Inferior parietal cortex (tissue), 1 donor: ENCODE data around the gene CC2D1A.

ENCODE experiments used
- DNase-seq: peaks from one replicate; pipeline ENCODE4 v3.0.0-alpha.2; 2016; ENCODE audit errors: extremely low spot score

CC2D1A gene

DNA sequence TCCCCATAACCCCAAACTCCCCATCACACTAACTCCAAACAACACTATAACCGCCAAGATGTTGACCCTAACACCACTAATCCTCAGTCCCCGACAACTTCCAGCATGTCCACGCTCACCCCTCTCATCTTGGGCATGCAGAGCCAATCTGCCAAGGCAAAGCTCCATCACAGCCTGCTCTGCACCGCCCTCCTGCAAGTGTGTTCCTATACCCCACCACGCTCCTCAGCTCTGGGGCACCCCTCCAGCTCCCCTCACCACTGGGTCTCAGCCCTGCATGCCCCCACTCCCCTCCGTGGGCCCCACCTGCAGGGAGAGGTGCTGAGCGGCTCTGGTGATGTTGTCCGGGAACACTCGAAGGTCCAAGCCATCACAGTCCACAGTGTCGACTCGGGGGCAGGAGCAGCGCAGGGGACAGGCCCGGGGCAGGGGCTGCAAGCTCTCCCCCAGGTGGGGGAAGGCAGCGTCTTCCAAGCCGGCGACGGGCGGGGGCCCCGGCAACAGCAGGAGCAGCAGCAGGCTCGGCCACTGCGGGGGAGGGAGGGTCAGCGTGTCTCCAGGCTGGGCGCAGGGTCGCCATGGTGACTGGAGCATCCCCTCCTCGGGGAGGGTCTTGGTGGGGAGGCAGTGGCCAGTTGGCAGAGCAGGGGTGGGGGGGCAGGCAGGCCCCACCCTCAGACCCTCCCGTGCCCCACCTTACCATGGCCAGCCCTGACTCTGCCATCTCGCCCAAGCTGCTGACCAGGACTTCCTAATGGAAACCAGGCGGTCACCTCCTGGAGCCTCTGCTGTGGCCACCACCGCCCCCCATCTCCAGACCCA lies 31.7 kb downstream of the CC2D1A start:
- no peak for DNase-seq

DNA sequence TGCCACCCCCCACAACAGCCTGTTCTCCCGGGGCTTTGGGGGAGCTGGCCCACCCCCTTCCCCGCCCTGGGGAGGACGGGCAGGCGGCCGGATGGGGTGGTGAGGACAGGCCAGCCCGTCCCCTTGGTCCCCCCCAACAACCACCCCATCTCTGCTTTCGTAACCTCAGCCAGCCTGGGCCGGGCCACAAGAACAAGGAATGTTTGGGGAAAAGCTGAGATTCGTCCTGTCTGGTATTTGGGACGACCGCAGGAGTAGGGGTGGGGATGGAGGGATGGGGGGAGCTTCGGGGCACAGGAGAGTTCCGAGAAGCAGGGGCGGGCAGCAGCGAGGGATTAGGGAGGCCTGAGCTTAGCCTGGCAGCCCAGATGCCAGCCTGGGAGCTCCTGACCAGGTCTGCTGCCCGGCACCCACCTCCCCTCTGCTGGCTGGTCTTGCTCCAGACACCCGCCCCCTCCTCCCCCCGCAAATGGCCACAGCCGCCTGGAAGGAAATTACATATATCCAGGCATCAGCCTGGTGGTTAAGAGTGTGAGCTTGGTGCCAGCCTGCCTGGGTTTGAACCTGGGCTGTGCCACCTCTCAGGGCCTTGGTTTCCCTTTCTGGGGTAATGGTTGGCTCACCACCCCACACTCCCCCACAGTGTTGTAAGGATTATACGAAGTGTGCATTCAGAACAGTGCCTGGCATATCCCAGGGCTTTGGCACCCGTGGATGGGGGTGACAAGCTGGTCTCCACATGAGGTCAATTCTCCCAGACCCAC lies 32.5 kb downstream of the CC2D1A start, which contains the start of gene PODNL1:
TSS of gene PODNL1 (minus strand) at position 117 of the 764 bp plus-strand sequence. CDS start 236 bp downstream, outside the sequence.
- DNase-seq: no peak

DNA sequence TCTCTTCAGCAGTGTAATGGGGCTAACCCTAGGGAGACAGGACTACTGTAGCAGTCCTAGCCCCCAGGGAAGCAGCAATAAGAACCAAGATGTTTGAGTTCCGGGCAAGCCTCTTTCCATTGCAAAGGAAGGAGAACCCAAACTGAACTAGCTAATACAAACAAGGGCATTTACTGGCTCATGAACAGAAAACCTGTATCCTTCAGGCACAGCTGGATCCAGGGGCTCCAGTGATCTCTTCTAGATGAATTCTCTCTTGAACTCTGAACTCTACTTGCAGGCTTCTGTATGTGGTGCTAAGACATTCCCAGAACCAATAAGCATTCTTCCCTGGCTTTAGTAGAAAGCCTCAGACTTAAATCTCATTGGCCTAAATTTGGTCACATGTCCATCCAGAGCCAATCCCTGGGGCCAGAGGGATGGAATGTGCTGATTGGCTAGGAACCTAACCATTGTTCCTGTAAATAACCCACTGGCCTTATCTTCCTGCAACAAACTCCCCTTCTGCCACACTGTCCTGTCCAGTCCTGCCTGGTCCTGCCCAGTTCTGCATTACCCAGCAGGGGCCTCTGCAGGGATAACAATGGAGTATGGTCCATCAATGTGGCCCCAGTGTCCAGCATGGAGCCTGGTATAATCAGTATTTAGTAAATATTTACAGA lies 36.2 kb downstream of the CC2D1A start:
- DNase-seq: no peak

DNA sequence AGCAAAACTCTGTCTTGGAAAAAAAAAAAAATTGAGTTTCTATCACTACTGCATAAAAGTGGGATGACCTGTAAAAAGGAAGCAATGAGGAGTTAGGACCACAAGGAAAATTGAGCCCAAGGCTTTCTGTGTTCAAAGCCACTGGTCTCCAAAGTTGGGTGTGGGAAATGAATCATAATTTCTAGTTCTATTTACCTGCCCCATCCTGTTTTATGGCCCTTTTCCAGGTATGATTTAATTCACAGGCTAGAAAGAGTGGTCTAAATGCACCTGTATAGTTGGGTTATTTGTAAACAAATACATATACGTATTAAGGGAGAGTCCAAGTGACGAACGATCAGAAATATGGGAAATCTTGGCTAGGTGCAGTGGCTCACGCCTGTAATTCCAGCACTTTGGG lies 40.4 kb downstream of the CC2D1A start:
- no peak for DNase-seq

DNA sequence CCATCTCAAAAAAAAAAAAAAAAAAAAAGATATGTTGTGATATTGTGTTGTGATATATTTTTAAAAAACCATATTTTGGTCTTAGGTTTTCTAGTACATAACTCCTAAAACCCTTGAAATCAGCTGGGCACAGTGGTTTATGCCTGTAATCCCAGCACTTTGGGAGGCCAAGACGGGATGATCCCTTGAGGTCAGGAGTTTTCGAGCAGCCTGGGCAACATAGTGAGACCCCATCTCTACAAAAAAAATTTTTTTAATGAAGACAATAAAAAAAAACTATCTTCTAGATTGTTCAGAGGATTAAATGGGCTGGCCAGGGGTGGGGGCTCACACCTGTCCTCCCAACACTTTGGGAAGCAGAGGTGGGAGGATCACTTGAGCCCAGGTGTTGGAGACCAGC lies 45.0 kb downstream of the CC2D1A start:
- no peak for DNase-seq

DNA sequence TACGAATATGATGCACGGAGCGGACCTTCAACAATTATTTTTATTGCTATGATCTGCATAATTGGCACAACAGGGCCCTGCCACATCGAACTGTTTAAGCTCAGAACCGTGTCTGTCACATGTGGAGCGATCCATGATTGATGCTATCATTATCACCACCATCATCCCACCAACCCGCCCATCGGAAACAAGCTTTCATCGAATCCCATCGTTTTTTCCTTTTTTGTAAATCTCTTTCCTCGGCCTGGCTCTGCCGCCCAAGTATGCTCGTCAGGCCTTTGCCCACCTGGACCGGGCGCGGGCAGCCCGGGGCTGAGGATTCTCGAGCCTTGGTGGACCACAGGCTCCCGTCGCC lies 45.8 kb downstream of the CC2D1A start:
- no peak for DNase-seq

DNA sequence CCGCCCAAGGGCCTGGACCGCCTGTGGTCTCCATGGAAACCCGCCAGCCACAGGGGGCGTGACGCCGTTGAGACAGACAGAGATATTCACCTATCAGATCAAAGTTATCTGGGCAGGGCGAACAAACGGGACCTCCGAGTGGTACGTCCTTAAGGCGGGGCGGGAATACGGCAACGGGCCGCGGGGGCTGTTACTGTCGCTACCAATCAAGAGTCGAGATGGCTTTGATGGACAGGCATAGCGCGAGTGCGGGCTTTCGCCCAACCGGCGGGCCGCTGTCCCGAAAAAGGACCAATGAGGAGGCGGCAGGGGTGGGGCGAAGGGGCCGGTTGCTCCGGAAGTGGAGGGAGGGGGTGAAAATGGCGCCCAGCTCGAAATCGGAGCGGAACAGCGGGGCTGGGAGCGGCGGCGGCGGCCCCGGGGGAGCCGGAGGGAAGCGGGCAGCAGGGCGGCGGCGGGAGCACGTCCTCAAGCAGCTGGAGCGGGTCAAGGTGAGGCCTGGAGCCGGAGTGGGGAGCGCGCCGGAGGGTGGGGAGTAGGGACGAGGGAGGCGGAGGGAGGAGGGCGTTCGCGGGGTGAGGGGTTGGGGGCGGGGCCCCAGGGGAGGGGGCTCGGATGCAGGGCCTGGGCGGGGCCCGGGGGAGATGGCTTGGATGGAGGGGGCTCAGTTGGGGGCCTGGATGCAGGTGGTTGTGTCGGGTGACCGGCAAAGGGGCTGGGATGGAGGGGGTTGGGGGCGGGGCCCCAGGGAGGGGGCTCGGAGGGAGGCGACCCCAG lies 46.3 kb downstream of the CC2D1A start, which contains the start of gene DCAF15:
TSS of gene DCAF15 (plus strand) at position 356 of the 777 bp plus-strand sequence. CDS start at position 360, 4 bp downstream.
- peak; percentile 99 for DNase-seq

DNA sequence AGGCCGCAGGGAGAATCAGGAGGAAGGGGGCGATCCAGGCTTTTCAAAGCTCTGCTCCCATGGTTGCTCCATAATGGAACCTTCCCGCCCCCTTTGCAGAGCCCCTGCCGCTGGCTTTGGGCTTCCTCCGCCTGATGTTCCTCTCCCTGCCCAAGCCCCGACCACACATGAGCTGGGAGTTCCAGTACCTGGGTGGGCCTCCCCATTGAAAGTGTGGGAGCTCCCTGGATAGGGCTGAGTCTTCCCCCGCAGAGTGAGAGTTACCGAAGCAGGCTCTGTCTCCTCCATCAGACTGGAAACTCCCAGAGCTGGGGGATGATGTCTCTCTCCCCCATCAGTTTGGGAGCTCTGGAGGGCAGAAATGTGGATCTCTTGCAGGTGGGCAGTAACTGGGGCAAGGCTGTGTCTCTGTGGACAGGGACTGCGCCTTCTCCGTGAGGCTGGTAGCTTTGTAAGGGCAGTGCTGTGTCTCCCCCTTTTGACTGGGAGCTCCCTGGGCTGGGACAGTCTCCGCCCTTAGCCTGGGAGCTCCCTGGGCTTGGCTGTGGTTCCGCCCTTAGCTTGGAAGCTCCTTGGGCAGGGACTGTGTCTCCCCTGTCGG lies 47.0 kb downstream of the CC2D1A start:
- DNase-seq: no peak

DNA sequence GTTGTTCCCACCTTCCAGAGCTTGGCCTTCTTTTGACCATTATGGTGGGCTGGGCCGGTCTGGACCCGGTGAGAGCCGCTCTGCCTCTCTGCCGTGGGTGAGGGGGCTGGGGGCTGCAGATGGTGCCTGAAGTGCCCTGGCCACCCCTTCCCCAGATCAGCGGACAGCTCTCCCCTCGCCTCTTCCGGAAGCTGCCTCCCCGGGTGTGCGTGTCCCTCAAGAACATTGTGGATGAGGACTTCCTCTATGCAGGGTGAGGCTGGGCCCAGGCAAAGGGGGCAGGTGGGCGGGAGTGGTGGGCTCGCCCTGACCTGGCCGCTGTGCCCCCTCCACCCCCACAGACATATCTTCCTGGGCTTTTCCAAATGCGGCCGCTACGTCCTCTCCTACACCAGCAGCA lies 48.2 kb downstream of the CC2D1A start:
- no peak for DNase-seq

DNA sequence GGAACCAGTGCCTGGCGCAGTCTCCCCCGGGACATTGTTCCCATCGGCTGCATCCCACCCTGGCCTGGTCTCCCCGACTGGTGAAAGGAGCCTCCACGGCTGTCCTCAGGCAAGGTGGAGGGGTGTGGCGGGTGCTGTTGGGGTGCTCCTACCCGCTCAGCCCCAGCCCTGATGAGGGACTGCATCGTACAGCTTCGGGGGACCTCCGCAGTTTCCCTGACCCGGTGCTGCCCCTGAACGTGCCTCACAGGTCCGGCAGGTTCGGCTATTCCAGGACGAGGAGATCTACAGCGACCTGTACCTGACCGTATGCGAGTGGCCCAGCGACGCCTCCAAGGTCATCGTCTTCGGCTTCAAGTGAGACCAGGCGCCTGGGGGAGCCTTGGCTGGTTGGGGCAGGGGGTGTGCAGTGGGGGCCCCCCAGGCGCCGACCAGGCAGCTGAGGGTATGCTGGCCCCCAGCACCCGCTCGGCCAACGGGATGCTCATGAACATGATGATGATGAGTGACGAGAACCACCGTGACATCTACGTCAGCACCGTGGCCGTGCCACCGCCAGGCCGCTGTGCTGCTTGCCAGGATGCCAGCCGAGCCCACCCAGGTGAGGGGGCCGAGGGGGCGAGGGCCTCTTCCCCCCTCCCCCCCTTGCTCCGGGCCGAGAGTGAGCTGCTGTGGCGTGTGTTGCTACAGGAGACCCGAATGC lies 49.8 kb downstream of the CC2D1A start:
- DNase-seq: no peak

DNA sequence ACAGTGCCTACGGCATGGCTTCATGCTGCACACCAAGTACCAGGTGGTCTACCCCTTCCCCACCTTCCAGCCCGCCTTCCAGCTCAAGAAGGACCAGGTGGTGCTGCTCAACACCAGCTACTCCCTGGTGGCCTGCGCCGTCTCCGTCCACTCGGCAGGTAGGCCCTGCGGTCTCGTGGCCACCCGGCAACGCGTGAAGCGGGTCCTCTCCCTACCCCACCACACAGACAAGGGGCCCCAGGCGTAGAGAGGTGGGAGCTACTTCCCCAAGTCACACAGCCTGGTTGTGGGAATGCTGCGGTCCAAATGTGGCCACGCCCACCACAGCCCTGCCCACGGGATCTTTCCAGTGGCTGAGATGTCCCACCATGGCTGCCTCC lies 50.4 kb downstream of the CC2D1A start:
- no peak for DNase-seq

DNA sequence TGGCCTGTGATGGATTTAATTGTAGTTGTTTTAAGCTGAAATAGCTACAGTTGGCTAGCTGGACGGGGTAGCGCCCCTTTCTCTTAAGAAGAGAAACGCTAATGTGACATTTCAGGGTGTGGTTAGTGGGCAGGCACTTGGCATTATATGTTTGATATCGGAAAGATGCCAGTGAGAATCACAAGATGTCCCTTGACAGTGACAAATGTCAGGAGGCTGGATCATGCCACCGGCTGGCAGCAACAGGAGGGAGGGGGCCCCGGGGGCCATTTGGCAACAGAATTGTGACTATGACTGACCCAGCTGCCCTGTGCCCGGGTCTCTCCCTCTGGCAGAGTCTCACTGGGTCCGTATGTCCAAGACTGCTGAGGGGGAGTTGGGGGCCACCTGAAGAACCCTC lies 51.0 kb downstream of the CC2D1A start:
- DNase-seq: no peak

DNA sequence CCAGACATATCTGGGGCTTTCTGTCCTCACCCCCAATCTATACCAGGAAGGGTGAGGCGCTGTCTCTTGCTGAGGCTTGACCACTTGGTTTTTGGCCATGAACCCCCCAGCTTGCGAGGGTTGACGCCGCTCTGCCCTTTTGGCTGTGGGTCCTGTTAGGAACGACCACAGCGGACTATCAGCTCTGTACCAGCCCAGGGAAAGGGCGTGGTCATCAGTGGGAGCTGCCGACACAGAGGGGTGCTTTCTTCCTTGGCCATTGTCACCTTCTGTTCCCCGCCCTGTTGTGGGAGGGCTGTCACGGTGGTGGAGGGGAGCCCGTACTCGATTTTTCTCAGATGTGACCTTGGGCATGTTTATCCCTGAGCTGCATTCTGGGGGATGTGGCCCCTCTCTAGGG lies 52.0 kb downstream of the CC2D1A start:
- DNase-seq: no peak

DNA sequence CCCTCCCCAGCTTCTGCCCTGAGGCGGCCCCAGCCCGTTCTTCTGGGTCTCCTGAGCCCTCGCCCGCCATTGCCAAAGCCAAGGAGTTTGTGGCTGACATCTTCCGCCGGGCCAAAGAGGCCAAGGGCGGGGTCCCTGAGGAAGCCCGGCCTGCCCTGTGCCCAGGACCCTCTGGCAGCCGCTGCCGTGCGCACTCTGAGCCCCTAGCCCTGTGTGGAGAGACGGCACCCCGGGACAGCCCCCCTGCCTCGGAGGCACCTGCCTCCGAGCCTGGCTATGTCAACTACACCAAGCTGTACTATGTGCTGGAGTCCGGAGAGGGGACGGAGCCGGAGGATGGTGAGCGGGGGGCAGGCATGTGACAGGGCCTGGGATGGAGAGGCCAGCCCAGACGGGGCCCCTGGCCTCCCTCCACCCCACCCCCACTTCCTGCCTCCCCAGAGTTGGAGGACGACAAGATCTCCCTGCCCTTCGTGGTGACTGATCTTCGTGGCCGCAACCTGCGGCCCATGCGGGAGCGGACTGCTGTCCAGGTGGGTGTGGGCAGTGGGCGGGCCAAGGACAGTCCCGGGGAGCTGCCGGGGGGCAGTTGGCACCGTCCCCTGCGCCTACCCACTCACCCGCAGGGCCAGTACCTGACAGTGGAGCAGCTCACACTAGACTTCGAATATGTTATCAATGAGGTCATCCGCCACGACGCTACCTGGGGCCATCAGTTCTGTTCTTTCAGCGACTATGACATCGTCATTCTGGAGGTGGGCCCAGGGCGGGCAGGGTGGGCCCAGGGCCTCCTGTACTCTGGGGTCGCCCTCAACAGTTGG lies 53.4 kb downstream of the CC2D1A start:
- DNase-seq: no peak

DNA sequence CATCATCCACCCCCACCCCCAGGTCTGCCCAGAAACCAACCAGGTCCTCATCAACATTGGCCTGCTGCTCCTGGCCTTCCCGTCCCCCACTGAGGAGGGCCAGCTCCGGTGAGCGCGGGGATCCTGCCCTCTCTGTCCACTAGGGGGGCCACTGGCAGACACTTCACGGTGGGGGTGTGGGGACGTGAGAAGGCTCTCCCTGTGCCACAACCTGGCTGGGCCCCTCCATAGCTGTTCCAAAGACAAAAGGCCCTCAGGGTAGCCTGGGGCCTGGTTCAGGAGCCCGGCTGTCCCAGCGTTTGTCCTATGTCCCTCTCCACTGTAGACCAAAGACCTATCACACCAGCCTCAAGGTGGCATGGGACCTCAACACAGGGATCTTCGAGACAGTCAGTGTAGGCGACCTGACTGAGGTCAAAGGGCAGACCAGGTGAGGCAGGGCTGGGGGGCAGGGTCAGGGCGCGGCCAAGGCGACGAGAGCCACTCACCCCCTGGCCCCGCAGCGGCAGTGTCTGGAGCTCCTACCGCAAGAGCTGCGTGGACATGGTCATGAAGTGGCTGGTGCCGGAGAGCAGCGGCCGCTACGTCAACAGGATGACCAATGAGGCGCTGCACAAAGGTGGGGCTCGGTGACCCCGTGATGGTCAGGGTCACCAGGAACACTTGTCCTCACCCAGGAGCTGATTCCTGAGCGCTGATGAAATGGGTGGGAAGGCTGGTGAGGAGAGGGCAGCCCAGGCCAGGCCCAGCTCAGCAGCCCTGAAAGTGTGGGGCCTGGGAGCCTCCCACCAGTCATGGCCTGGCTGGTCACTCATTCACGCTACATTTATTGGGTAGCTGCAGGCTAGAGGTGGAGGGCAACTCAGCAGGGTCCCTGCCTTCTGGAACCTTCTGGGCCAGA lies 54.2 kb downstream of the CC2D1A start:
- DNase-seq: no peak

DNA sequence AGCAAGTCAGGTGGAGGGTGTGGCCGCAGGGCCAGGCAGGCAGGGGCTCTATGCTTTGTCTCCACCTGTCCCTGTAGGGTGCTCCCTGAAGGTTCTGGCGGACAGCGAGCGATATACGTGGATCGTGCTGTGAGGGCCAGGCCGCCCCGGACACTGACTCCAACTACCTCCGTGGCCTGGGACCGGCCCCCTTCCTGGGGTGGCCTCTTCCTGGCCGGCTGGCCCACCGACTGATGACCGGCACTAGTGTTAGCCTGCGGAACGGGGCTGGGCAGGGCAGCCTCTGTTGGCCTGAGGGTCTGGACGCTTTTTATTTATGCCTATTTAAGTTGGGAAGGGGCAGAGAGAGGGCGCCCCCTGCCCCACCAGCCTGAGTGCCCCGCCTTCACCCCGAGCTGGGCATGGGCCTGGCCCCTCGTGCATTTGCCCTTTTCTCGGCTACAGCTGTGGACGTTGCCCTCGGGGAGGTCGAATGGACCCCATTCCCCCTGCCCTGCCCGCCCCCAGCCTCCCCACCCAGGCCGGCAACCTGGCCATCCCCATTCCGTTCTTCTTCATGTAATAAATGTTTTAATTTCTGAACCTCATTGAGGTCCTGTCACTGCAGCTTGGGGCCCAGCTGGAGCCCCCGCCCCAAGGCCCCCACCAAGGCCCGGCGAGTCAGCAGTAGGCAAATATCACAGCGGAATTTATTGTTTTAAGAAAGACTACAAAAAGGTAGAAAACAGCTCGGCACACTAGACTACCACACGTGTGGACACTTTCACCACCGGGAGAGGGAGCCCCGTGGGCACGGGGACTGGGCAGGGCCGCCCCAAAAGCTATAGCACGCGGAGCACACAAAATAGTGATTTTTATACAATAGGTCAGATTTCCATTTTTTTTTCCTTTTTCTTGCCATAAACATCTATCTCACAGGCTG lies 55.1 kb downstream of the CC2D1A start:
- DNase-seq: no peak

DNA sequence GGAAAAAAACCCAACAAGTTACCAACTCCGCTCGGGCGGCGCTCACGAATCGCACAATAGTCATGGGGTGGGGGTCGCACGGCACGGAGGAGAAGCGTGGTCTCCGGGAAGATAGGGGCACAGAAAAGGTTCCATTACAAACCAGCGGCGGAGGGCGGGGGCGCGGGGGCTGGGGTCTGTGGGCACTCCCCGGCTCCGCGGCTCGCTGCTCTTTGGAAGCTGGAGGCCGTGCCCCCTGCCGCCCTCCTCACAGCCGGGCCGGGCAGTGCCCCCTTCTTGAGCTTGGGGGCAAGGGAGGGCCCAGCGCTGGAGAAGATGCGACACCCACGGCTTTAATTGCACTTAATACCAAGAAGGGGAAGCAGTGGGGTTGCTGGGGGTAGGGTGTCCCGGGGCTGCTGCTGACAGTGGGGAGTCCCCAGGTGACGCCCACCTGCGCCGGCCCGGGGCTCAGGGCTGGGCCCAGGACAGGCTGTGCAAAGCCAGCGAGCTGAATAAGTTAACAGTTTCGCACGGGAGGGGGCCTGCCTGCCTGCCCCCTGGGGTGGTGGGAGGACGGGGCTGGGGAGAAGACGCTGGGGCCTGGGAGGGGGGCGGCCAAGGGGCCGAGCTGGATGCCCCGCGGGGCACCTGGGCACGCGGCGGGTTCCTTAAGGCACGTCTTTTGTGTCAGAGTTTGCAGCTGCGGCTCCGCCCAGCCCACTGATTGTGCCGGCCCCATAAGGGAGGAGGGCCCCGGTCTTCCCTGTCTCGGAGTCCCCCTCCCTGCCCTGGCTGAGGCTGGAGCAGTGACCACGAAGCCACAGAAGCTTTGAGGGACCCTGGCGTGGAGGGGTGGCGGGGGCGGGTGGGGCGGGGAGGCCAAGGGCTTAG lies 56.1 kb downstream of the CC2D1A start:
- DNase-seq: no peak
